COLO829 (cell line): ENCODE data around the gene MRPL47.

ENCODE experiments used
- DNase-seq: peaks from one replicate; pipeline ENCODE4 v3.0.0; 2012; ENCODE audit warnings: low spot score

The MRPL47 gene

DNA sequence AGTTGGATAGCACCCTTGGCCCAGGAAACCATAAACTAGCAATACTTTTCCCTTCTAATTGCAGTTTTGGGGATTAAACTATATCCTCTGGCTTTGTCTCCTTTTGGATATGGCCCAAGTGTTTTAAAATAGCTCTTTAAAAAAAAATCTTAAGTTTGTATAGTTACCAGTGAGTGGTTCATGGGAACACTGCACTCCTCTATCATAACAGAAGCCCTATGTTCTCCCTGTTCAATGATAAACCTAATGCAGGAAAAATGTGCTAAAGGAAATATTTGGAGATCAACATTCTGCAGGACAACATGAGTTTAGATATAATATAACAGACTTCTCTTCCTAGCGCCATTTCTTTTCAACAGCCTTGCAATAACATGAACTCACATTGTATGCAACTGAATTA, 13.1 kb downstream of the MRPL47 start:
- no peak for DNase-seq

DNA sequence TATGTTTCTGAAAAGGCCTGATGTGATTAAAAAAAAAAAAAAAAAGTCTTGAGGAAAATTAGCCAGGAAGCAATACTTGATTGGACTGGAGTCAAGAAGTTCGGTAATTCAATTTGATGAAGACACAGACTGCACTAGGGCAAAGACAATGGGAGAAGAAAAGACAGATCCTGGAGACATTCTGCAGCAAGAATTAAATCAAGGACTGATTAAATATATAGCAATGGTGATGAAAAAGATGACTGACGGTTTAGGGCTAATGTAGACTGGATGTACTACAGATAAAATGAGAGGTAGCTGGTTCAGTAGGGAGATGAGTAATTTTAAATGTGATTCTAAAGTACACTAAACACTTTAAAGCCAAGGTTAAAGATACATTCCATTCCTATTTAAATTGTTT, 13.8 kb downstream of the MRPL47 start:
- DNase-seq, result no peak

DNA sequence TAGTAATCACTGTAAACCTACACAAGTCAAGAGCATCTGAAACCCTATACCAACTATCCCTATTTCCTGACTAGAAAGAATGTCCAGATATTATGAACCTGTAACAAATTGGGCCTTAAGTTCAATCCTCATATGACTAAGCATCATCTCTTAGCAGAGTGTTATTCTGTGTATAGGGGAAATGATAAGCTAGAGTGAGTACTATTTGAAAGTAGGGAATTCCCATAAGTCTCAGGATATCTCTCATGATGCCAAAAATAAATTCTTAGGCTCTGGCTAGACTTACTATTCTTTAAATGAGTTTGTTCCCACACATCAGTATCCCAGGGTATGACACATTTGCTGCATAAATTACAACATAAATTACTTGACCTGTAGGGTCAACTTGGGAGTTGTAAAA, 15.3 kb downstream of the MRPL47 start:
- no peak for DNase-seq

DNA sequence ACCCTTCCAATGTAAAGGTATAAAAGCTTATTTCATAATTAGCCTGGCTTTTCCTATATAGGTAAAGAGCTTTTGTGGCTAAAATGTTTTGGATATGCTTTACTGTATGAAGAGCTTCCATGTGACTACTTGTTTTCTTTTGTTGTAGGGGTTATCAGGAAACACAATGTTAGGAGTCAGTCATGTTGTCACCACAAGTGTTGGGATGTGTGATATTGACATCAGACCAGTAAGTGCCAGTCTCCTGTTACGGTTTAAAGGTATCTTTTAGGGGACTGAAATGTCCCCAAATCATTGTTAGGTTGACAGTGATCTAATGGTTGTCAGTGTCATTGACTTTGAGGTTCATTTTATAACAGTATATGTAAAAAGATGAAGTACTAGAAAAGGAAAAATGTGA, 23.4 kb downstream of the MRPL47 start:
- no peak for DNase-seq

DNA sequence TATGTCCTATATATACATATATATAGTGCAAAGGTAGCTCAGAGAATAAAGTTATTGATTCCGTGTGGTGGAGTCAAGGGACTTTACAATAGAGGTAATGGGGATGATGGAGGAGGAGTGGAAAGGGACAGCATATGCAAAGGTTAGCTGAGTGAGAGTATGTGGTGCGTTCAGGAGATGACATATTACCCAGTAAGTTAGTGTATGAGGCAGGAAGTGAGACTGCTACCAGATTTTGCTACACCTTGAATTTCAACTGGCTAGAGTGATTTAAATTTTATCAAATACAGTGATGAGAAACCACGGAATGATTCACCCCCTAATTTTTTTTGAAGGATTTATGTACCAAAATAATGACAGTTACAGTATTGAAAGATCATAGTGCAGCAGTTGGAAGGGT, 38.9 kb downstream of the MRPL47 start:
- no peak for DNase-seq

DNA sequence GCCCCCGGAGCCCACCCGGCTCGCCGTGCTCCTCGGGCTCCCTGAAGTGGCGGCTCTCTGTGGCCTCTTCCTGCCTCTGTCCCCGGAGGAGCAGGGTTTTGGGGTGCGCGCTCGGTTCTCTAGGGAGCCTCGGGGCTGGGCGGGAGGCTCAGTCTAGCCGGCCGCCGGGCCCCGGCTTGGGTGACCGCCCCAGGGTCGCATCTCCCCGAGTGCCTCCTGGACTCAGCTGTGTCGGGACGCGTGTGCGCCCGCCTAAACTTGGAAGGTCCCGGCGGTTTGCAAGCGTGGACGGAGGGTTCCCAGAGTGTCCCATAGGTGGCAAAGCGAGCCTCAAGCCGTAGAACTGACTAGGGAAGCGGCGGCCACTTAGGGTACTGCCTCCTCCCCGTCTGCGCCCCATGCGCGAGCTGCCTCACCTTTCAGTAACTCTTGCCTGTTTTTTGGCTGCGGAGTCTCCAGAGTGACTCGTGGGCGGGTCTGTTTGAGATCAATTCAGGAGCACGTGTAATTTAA, 41.1 kb downstream of the MRPL47 start:
- DNase-seq, result peak; percentile 60

DNA sequence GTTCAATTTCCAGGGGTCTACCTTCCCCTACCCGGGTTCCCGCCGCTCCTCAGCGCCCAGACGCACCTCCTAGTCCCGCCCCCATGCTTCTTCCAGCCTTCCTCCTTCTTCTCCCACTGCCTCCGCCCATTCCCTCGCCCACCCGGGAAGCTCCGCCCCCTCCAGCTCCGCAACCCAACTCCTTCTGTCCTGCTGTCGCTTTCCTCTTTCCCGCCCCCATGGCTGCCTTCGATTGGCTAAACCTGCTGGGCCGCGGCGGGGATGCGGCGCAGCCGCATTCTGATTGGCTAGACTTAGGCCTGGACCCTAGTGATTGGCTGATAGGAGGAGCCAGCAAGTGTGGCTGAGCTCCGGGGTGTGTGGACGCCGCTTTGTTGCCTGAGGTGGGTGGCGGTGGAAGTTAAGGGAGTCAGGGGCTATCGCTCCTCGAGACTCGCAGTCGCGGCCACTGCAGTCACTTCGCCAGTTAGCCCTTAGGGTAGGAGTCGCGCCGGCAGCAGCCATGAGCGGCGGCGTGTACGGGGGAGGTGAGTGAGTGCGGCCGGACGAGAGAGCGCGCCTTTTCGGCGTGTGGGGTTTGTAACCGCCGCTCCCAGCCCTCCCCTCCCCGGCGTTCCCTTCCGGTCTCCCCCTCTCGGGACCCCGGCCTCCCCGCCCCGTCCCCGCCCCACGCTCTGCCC, 41.7 kb downstream of the MRPL47 start, which contains the start of gene ACTL6A:
TSS of gene ACTL6A (plus strand) at position 336 of the 680 bp plus-strand sequence. CDS start at position 503, 167 bp downstream.
- peak; percentile 100 for DNase-seq

DNA sequence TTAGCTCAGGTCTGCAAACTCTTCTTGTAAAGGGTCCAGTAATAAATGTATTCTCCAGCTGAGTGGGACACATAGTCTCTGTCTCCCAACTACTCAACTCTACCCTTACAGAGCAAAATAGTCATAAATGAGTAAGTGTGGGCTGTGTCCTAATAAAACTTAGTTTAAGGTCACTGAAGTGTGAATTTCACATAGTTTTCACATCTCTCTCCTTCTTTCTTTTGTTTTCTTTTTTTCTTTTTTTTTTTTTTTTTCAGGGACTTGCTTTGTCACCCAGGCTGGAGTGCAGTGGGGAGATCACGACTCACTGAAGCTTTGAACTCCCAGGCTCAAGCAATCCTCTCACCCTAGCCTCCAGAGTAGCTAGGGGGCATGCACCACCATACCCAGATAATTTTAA, 43.6 kb downstream of the MRPL47 start:
- no peak for DNase-seq

DNA sequence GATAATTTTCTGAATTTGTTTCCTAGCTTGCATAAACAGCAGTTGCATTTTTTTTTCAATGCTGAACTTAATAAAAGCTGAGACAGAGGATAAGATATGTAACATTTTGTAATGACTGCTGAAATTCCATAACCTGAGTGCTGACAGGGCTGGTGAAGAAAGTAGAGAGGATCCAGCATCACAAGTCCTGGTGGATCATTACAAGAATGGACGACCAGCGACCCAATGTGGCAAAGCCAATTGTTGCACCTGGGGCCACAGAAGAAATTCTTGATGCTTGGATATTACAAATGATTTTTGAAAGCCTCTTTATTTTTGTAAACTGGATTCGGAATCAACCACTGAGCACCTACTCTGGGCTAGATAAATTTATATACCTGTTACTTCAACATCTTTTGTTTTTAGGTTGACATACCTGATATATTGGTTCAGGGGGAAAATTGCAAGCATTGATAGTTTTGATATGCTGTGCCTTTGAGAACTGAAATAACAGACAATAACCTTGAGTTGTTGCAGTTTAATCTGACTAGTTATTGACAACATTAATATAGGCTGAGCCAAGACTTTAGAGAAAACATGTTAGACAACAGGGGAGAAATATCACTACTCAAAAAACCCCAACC, 45.6 kb downstream of the MRPL47 start:
- DNase-seq, result peak; percentile 80

DNA sequence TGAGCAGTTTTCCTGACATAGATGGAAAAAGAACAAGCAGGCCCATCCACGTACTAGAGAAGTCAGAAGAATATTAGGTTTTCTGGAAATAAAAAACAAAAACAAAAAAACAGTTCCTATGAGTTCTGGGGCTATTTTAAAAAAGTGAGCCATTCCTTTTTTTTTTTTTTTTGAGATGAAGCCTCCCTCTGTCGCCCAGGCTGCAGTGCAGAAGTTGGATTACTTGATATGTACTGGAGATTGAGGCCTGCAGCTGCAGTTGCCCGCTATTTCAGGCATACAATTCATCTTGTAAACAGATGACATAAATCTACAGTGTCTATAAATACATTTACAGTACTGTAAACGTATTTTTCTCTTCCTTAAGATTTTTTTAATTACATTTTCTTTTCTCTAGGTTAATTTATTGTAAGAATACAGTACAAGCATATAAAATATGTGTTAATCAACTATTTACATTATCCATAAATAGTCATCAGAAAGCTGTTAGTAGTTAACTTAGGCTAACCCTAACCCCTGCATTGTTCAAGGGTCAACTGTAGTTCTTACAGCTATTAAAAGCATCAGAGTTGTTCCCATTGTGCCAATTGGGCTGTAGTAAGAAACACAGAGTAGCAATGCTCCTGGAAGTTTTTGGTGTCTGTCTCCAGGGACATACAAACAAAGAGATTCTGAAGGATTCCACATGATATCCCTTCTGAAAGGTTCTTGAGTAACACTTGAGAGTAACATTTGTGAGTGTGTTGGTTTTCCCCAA, 52.9 kb downstream of the MRPL47 start:
- no peak for DNase-seq

DNA sequence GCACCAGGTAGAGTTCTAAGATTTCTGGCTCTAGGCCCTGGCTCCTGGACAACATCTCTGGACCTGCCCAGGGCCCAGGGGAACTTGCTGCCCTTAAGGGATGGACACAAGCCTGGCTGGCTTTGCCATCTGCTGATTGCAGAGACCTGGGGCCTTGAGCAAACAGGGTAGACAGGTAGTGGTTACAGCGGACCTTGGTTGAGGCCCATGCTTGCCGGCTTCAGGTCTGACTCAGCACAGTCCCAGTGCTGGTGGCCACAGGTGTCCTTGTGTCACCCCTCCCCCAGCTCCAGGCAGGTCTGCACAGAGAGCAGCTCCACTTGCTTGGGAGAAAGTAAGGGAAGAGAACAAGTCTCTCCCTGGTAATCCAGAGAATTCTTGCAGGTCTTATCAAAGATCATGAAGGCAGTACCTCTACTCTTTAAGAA, 57.6 kb downstream of the MRPL47 start:
- DNase-seq, result no peak

DNA sequence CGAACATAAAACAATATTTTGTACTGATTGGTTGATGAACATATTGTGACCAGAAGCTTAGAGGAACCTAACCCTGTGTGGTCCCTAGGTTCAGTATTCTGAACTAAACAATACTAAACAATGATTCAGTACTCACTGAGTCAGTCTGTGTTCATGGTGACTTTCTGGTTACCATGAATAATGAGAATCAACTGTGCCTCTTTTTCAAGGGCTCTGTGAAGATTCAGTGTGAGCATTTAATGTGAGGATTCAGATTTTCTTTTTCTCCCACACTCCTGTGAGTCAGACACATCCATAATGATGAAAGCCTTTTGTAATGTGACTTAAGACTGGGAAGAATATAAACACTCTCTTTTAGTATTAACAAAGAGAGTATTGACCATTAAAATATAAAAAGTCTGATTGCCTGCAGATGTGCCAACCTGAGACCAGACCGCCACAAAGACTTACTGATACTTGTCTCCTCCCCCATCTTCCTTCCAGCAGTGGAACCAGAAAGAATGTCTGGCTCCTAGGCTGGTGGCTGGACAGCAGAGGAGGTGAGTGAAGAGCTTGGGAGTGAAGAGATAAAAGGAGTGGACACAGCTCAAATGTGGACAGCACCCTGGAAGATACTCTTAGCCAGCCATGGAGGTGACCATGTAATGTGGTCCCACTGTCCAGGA, 59.3 kb downstream of the MRPL47 start:
- peak; percentile 84 for DNase-seq

DNA sequence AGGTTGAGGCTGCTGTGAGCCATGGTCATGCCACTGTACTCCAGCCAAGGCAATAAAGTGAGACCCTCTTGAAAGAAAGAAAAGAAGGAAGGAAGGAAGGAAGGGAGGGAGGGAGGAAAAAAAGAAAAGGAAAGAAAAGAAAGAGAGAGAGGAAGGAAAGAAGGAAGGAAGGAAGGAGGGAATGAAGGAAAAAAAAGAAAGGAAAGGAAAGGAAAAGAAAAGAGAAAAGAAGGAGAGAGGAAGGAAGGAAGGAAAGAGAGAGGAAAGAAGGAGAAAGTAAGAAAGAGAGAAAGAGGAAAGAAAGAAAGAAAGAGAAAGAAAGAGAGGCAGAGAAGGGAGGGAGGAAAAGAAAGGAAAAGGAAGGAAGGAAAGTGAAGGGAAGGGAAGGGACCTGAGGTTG, 62.1 kb downstream of the MRPL47 start:
- no peak for DNase-seq

DNA sequence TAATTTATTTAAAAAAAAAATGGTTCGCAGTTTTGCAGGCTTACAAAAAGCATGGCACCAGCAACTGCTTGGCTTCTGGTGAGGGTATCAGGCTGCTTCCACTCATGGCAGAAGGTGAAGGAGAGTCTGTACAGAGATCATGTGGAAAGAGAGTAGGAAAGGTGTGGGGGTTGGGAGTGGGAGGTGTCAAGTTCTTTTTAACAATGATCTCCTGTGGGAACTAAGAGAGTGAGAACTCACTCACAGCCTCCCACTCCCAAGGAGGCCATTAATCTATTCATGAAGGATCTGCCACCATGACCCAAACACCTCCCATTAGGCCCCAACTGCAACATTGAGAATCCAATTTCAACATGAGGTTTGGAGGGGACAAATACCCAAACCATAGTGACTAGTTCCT, 62.8 kb downstream of the MRPL47 start:
- no peak for DNase-seq

DNA sequence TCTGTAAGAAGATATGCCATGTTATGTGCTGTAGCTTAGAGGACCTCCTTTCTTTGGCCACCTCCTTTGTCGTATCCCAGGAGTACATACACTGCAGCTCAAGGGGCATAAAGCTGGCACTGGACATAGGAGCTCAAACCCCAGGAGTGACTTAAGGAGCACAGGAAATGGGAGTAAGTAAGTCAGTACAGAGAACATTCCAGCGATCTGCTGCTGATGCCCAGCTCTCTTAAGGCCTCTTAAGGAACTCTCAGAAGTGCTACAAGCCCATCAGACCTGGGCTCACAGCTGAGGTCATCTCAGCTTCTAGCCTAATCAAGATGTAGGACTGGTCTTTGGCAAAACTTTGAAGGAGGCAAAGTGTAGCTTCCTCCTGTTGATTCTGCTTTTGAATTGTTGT, 63.3 kb downstream of the MRPL47 start:
- DNase-seq, result no peak
